ENCODE measurements around the gene FXYD1. TPM values are rescaled to one million over a fixed set of nuclear protein-coding genes. Genes with fewer than 3 reads are reported as not detected.

The FXYD1 gene
- total and polyA plus RNA-seq, 2 experiments from 2014 or later = 1.5 to 26.8 TPM

- TF ChIP-seq REST (IDR thresholded peaks at IDR 0.05; ENCODE audit: unreplicated experiment) (no peak), NANOG (IDR thresholded peaks at IDR 0.05; ENCODE audit: borderline replicate concordance) (no peak), EZH2phosphoT487 (IDR thresholded peaks at IDR 0.05; ENCODE audit: unreplicated experiment) (no peak)
These were observed 45.2 kb upstream of the FXYD1 start (continued) for GRCh38 chr19:35093430-35093829.

GRCh38 chr19:35093941-35094647, 44.5 kb upstream of the FXYD1 start:
- ATAC-seq = no peak
- Histone ChIP-seq H3K4me3 (no peak overlapping the region), H3K27me3 (ENCODE audit: insufficient read depth) (no peaks in the 10 kb centered on the region), H2AFZ (no peak overlapping the region), H3K4me2 (no peak overlapping the region), H3K27ac (ENCODE audit: low read depth) (no peak overlapping the region), H4K20me1 (replicated peaks; ENCODE audit: insufficient read depth) (no peaks in the 10 kb centered on the region), H3K9me2 (ENCODE audit: insufficient read depth) (no peaks in the 10 kb centered on the region), H3K4me1 (ENCODE audit: insufficient read depth) (peaks cover 13% of the 10 kb centered on the region), H3F3A (replicated peaks; ENCODE audit: low read depth) (0 out of 2 replicates have a peak, but pooled peaks cover 8% of the 10 kb centered on the region), H3K79me2 (replicated peaks; ENCODE audit: insufficient read depth) (no peaks in the 10 kb centered on the region), H3K36me3 (ENCODE audit: insufficient read depth) (no peaks in the 10 kb centered on the region)
- Mint-ChIP-seq H3K4me3 (no peak overlapping the region; the same call in 2 of the 3 replicates), H3K9me3 (no peaks in the 10 kb centered on the region), H3K36me3 (ENCODE audit: low read depth) (no peaks in the 10 kb centered on the region), H3K27me3 (ENCODE audit: insufficient read depth, low read depth, poor library complexity) (peaks cover 2% of the 10 kb centered on the region), H3K4me1 (peaks cover 14% of the 10 kb centered on the region), H3K27ac (no peak overlapping the region)
- TF ChIP-seq ZNF114 (CRISPR knock-in tag; IDR thresholded peaks at IDR 0.05) (no peak), STAT1 (IDR thresholded peaks at IDR 0.05; ENCODE audit: unreplicated experiment) (no peak), ZNF331 (CRISPR knock-in tag; IDR thresholded peaks at IDR 0.05; ENCODE audit: low read depth) (no peak), JUNB (IDR thresholded peaks at IDR 0.05; ENCODE audit: unreplicated experiment) (no peak), CTCF (conservative IDR thresholded peaks at IDR 0.05; ENCODE audit: low read depth in 2 of 2) (no peak), POLR2AphosphoS5 (IDR thresholded peaks at IDR 0.05; ENCODE audit: low read depth) (no peak), REST (IDR thresholded peaks at IDR 0.05; ENCODE audit: unreplicated experiment) (no peak), NANOG (IDR thresholded peaks at IDR 0.05; ENCODE audit: borderline replicate concordance) (no peak), EZH2 (IDR thresholded peaks at IDR 0.05; ENCODE audit: low read depth, unreplicated experiment) (no peak), ETS1 (IDR thresholded peaks at IDR 0.05) (no peak), CREB1 (CRISPR knock-in tag; IDR thresholded peaks at IDR 0.05; ENCODE audit: low read depth) (no peak)
- DNase-seq (ENCODE audit: low spot score) = no peak
